K562 (cell line): Measurements from ENCODE around the gene HP1BP3. TPM values are rescaled to one million over a fixed set of nuclear protein-coding genes. Genes with fewer than 3 reads are reported as not detected.

Experiments
- CEBPG ChIP-seq, 3 experiments: fragments of 200-800 bp in 1 of 3; sonication (Bioruptor generic) in 1 of 3; sonication (generic) in 1 of 3; formaldehyde crosslinking in 1 of 3; IDR thresholded peaks in 2 of 3; conservative IDR thresholded peaks in 1 of 3; 2 replicates each; pipeline versions ENCODE4 v1.6.1 to v1.8.0; 2016 to 2022; ENCODE audit warnings: missing compliant biosample characterization in 2 of 3, missing genetic modification characterization in 2 of 3, mild to moderate bottlenecking in 1 of 3, missing genetic modification reagents in 1 of 3
- CREB3L1 ChIP-seq: fragments of 450-650 bp; IDR thresholded peaks from 2 replicates; pipeline ENCODE4 v1.6.1; 2014; ENCODE audit warnings: low read depth, mild to moderate bottlenecking, moderate library complexity, borderline replicate concordance
- EP300 ChIP-seq: IDR thresholded peaks from 2 replicates; pipeline ENCODE4 v1.6.1; 2012; ENCODE audit warnings: low read length, improper control_type of control experiment
- HLTF ChIP-seq: fragments of 450-650 bp; IDR thresholded peaks from 2 replicates; pipeline ENCODE4 v1.6.1; 2016
- HMGXB4 ChIP-seq: sonication (generic); formaldehyde crosslinking; IDR thresholded peaks from 2 replicates; pipeline ENCODE4 v1.8.1; 2023; ENCODE audit warnings: mild to moderate bottlenecking, missing genetic modification reagents
- KAT7 ChIP-seq: sonication (generic); formaldehyde crosslinking; IDR thresholded peaks from 2 replicates; pipeline ENCODE4 v1.8.0; 2022; ENCODE audit warnings: missing genetic modification reagents, mild to moderate bottlenecking, borderline replicate concordance
- MYC ChIP-seq, 2 experiments: fragments of 250-450 bp in 1 of 2; sonication (Bioruptor Pico) in 1 of 2; IDR thresholded peaks; 2 replicates each; pipeline versions ENCODE4 v1.5.1 to v1.6.1; 2012 to 2021; ENCODE audit warnings: low read depth in 2 of 2, borderline replicate concordance in 1 of 2, improper control_type of control experiment in 1 of 2, low read length in 1 of 2, mild to moderate bottlenecking in 1 of 2, moderate library complexity in 1 of 2
- NR3C1 ChIP-seq: sonication (generic); formaldehyde crosslinking; IDR thresholded peaks from 2 replicates; pipeline ENCODE4 v1.8.1; 2022; ENCODE audit warnings: missing genetic modification reagents
- RAD51 ChIP-seq: fragments of 450-650 bp; IDR thresholded peaks from 2 replicates; pipeline ENCODE4 v1.7.1; 2016; ENCODE audit warnings: low read depth, mild to moderate bottlenecking, borderline replicate concordance
- VEZF1 ChIP-seq: fragments of 200-800 bp; sonication (Bioruptor generic); IDR thresholded peaks from 2 replicates; pipeline ENCODE4 v1.6.1; 2017; ENCODE audit warnings: missing genetic modification characterization, missing compliant biosample characterization
- YY1 ChIP-seq, 3 experiments: IDR thresholded peaks; 2 replicates each; pipeline ENCODE4 v1.6.1; 2011; ENCODE audit warnings: low read length in 2 of 3, mild to moderate bottlenecking in 2 of 3, moderate library complexity in 2 of 3, borderline replicate concordance in 1 of 3, control low read depth in 1 of 3, low read depth in 1 of 3; ENCODE audit not compliant: insufficient read depth in 3 of 3, insufficient replicate concordance in 2 of 3, control insufficient read depth in 1 of 3, insufficient read length in 1 of 3; ENCODE audit errors: extremely low read depth in 1 of 3
- ZBTB43 ChIP-seq: sonication (generic); formaldehyde crosslinking; IDR thresholded peaks from 2 replicates; pipeline ENCODE4 v1.8.0; 2023; ENCODE audit warnings: mild to moderate bottlenecking, missing genetic modification reagents
- ZC3H8 ChIP-seq: fragments of 450-650 bp; IDR thresholded peaks from 2 replicates; pipeline ENCODE4 v1.6.1; 2017
- ZNF134 ChIP-seq: fragments of 250-450 bp; sonication (Bioruptor Pico); conservative IDR thresholded peaks from 2 replicates; pipeline ENCODE4 v1.4.0; 2020
- ZNF224 ChIP-seq: sonication (generic); formaldehyde crosslinking; IDR thresholded peaks from 2 replicates; pipeline ENCODE4 v1.8.0; 2022; ENCODE audit warnings: mild to moderate bottlenecking, missing genetic modification reagents
- ZNF280B ChIP-seq: fragments of 250-450 bp; sonication (Bioruptor Pico); IDR thresholded peaks from 2 replicates; pipeline ENCODE4 v1.5.1; 2021; ENCODE audit warnings: mild to moderate bottlenecking
- polyA plus RNA-seq, 8 experiments: library from polyadenylated mRNA; depleted of rRNA in 4 of 8; stranded (reverse) in 5 of 8; unstranded in 3 of 8; fragments of >200 nt; fragmentation: Nextera tagmentation in 2 of 8; fragmentation: Illumina TruSeq in 1 of 8; extraction: Ambion mirVana in 2 of 8; extraction: Trizol in 1 of 8; gene quantifications; 2 replicates each; pipeline versions ENCODE4 v1.2.1 to v1.2.3, GENCODE V29; 2011 to 2014; ENCODE audit warnings: inconsistent platforms in 1 of 8, missing spikeins in 1 of 8
- total RNA-seq, 7 experiments: library from RNA; depleted of rRNA in 6 of 7; stranded (reverse); fragments of >200 nt in 6 of 7; fragmentation: Illumina TruSeq in 2 of 7; extraction: Trizol in 2 of 7; gene quantifications; 2 replicates each; pipeline versions ENCODE4 v1.2.1 to v1.2.3, GENCODE V29; 2011 to 2021; ENCODE audit warnings: low replicate concordance in 1 of 7

Gene HP1BP3
- total and polyA plus RNA-seq, 9 of the 15 experiments (the other 6 are each of a cell fraction or from before 2014, with no cell fraction given), result 57.3 to 513 (median 240) TPM

GRCh38 chr1:20696397-20697333 lies 90.4 kb downstream of the HP1BP3 start (continued):
- TF ChIP-seq ZBTB43 (CRISPR knock-in tag) (0 out of 2 replicates have a peak, but pooled peaks have one; percentile 64), CEBPG (CRISPR knock-in tag; IDR thresholded peaks at IDR 0.05) (0 out of 2 replicates have a peak, but pooled peaks have one; percentile 11), CEBPG (tag; conservative IDR thresholded peaks at IDR 0.05 in 1 of 2, IDR thresholded peaks at IDR 0.05 in 1 of 2) (no peak), VEZF1 (CRISPR knock-in tag) (peak; percentile 82), ZNF280B (CRISPR knock-in tag) (no peak), CREB3L1 (no peak; the same call in 1 of the 2 replicates), EP300 (peak; percentile 37; the same call in 1 of the 2 replicates), NR3C1 (CRISPR knock-in tag) (no peak), MYC (IDR thresholded peaks at IDR 0.05; ENCODE audit: low read depth, low read length) (peak; percentile 60; the same call in 1 of the 2 replicates), MYC (CRISPR knock-in tag; IDR thresholded peaks at IDR 0.05; ENCODE audit: borderline replicate concordance, low read depth) (no peak), ZNF224 (CRISPR knock-in tag) (no peak), RAD51 (peak; percentile 90), HLTF (no peak), HMGXB4 (CRISPR knock-in tag) (peak; percentile 84; the same call in 1 of the 2 replicates), ZC3H8 (no peak), YY1 (IDR thresholded peaks at IDR 0.05; ENCODE audit: borderline replicate concordance in 1 of 3, control insufficient read depth in 1 of 3, extremely low read depth in 1 of 3, insufficient read depth in 3 of 3, insufficient read length in 1 of 3, insufficient replicate concordance in 2 of 3, low read depth in 1 of 3, low read length in 2 of 3) (peak in 1 of 3 experiments; percentile 19), ZNF134 (CRISPR knock-in tag) (no peak), KAT7 (CRISPR knock-in tag) (peak; percentile 80; the same call in 1 of the 2 replicates)
